Calu3 (cell line): ENCODE data around the gene SLC22A13. TPM values are rescaled to one million over a fixed set of nuclear protein-coding genes. Genes with fewer than 3 reads are reported as not detected.
A peak's percentile ranks its signal among the peaks of the same experiment; 100 is the strongest.
"Not testable (repeated sequence)": the region's sequence is repeated elsewhere in the genome, so short reads cannot be mapped to it uniquely, and the experiment has no call there.

ENCODE experiments used
- BruUV-seq: library from RNA; stranded (reverse); fragments of 400-500 nt; replicated peaks from 2 replicates; lab custom pipeline; 2021; lab: Mats Ljungman, UMichigan
- CTCF ChIA-PET: fragments of 300-600 bp; sonication (Branson Sonifier 250); formaldehyde crosslinking; loops from one replicate; lab custom pipeline; 2022; ENCODE audit warnings: antibody characterized with exemption; lab: Charles Lee
- DNase-seq: peaks from one replicate; pipeline ENCODE4 v3.0.0; 2022
- H3K27ac Mint-ChIP-seq: one replicate; pipeline ENCODE4 v1.8.0; 2022; ENCODE audit warnings: mixed read lengths; ENCODE audit not compliant: unreplicated experiment
- H3K27me3 Mint-ChIP-seq: one replicate; pipeline ENCODE4 v1.8.0; 2022; ENCODE audit warnings: mixed read lengths; ENCODE audit not compliant: unreplicated experiment
- H3K36me3 Mint-ChIP-seq: one replicate; pipeline ENCODE4 v1.8.0; 2022; ENCODE audit warnings: mild to moderate bottlenecking, moderate library complexity, mixed read lengths; ENCODE audit not compliant: insufficient read depth, unreplicated experiment
- H3K4me1 Mint-ChIP-seq: one replicate; pipeline ENCODE4 v1.8.0; 2022; ENCODE audit warnings: mild to moderate bottlenecking, low read depth, mixed read lengths; ENCODE audit not compliant: unreplicated experiment
- H3K4me3 Mint-ChIP-seq: one replicate; pipeline ENCODE4 v1.8.0; 2022; ENCODE audit warnings: mild to moderate bottlenecking, low read depth, moderate library complexity, mixed read lengths; ENCODE audit not compliant: unreplicated experiment
- H3K9me3 Mint-ChIP-seq: one replicate; pipeline ENCODE4 v1.8.0; 2022; ENCODE audit warnings: low read depth, mixed read lengths; ENCODE audit not compliant: unreplicated experiment
- intact Hi-C: fragments of 100-400 bp; cut with micrococcal nuclease; formaldehyde crosslinking; loops from one replicate; pipeline ENCODE4 v1.10.0; 2022; ENCODE audit not compliant: unreplicated experiment
- total RNA-seq: library from RNA; stranded (reverse); gene quantifications from 2 replicates; pipeline ENCODE4 v1.2.3, GENCODE V29; 2022
- TF ChIP-seq, protein P1 (sequence below): fragments of 200-600 bp; IDR thresholded peaks from one replicate; pipeline ENCODE4 v1.8.0; 2022; ENCODE audit warnings: antibody characterized with exemption; ENCODE audit not compliant: unreplicated experiment

SLC22A13 gene
- total RNA-seq, 1 experiment from 2014 or later: 3.5 TPM

DNA sequence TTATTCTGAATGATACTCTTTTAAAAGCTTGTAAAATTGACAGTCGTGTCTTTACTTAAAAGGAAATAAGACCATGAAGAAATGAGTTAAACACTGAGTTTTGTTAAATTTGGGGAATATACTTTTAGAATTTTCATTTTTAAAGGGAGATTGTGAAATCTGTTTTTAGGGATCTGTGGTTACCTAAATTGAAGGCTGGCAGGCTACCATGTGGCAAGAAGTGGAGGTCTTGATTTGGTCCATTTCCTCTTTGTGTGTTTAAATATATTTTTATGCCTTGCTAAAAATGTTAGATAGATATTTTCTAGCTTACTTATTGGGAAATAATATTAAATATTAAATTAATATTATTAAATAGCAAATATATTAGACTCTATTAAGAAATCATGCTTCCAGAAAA is 36.6 kb upstream of the SLC22A13 start:
- Mint-ChIP-seq H3K36me3 (peaks cover 41% of the 10 kb centered on the region), H3K27me3 (no peaks in the 10 kb centered on the region), H3K4me3 (no peak overlapping the region), H3K27ac (no peak overlapping the region), H3K9me3 (no peaks in the 10 kb centered on the region), H3K4me1 (peaks cover 33% of the 10 kb centered on the region)
- no peak for DNase-seq
- TF ChIP-seq, protein P1, sequence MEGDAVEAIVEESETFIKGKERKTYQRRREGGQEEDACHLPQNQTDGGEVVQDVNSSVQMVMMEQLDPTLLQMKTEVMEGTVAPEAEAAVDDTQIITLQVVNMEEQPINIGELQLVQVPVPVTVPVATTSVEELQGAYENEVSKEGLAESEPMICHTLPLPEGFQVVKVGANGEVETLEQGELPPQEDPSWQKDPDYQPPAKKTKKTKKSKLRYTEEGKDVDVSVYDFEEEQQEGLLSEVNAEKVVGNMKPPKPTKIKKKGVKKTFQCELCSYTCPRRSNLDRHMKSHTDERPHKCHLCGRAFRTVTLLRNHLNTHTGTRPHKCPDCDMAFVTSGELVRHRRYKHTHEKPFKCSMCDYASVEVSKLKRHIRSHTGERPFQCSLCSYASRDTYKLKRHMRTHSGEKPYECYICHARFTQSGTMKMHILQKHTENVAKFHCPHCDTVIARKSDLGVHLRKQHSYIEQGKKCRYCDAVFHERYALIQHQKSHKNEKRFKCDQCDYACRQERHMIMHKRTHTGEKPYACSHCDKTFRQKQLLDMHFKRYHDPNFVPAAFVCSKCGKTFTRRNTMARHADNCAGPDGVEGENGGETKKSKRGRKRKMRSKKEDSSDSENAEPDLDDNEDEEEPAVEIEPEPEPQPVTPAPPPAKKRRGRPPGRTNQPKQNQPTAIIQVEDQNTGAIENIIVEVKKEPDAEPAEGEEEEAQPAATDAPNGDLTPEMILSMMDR: no peak
- intact Hi-C loops: no loop called here
- CTCF ChIA-PET: no interaction called here
- BruUV-seq: no TSS peak

DNA sequence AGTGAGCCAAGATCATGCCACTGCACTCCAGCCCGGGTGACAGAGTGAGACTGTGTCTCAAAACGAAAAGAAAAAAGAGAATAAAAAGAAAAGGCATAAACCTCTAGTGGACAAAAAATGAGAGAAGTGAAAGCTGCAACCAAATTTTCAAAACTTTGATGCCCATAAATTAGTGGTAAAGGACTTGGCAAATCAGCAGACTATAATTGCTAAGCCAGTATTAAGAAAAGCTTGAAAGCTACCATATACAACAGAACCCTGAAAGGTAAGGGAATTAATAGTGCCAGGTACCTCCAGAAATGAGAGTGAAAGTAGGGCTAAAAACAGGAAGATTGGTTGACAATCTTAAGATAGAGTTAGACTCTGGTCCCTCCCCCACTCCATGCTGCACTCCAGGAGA is 32.9 kb upstream of the SLC22A13 start:
- H3K4me1 Mint-ChIP-seq: peaks cover 42% of the 10 kb centered on the region
- TF ChIP-seq, protein P1: no peak
- no peak for DNase-seq
- TSS peak; percentile 12 for BruUV-seq
- CTCF ChIA-PET: no interaction called here
- intact Hi-C loops: no loop called here
- H3K27ac Mint-ChIP-seq: no peak overlapping the region
- H3K4me3 Mint-ChIP-seq: no peak overlapping the region
- peaks cover 49% of the 10 kb centered on the region for H3K36me3 Mint-ChIP-seq
- H3K27me3 Mint-ChIP-seq: no peaks in the 10 kb centered on the region
- H3K9me3 Mint-ChIP-seq: no peaks in the 10 kb centered on the region

DNA sequence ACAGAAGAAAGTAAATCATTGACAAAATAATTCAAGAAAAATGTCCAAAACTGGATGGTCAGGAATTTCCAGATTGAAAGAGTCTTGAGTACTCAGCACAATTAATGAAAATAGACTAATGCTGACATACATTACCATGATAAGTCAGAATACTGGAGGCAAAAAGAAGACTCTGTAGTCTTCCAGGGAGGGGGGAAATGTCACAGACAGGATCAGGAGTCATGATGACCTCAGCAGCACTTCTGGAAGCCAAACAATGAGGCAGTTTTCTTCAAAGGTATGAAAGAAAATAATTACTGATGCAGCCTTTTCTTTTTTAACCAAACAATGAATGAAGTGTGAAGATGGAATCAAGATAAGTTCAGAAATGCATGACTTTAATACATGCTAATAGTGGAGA is 30.1 kb upstream of the SLC22A13 start:
- DNase-seq: no peak
- H3K36me3 Mint-ChIP-seq: peaks cover 41% of the 10 kb centered on the region
- no peaks in the 10 kb centered on the region for H3K27me3 Mint-ChIP-seq
- peaks cover 34% of the 10 kb centered on the region for H3K4me1 Mint-ChIP-seq
- BruUV-seq: no TSS peak
- H3K9me3 Mint-ChIP-seq: no peaks in the 10 kb centered on the region
- TF ChIP-seq, protein P1: no peak
- H3K27ac Mint-ChIP-seq: peak overlapping the region; percentile 61
- peak overlapping the region; percentile 44 for H3K4me3 Mint-ChIP-seq
- CTCF ChIA-PET: no interaction called here
- intact Hi-C loops: no loop called here

DNA sequence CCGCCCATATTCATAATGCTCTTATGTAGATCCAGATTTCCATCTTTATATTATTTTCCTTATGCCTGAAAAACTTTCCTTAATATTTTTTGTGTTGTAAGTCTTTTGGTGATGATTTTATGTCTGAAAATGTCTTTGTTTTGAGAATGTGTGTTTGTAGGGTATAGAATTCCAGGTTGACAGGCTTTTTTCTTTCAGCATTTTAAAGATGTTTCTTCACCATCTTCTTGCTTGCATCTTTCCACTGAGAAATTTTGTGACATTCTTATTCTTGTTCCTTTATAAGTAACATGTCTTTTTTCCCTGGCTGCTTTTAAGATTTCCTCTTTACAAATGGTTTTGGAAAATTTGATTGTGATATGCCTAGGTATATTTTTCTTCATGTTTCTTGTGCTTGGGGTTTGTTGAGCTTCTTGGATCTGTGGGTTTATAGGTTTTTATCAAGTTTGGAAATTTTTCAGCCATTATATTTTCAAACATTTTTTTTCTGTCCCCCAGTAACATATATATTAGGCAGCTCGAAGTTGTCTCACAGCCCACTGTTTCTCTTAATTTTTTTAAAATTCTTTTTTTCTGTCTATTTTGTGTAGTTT is 27.1 kb upstream of the SLC22A13 start:
- peaks cover 26% of the 10 kb centered on the region for H3K4me1 Mint-ChIP-seq
- no peak for DNase-seq
- H3K27me3 Mint-ChIP-seq: no peaks in the 10 kb centered on the region
- no TSS peak for BruUV-seq
- no peak overlapping the region for H3K4me3 Mint-ChIP-seq
- no peak overlapping the region for H3K27ac Mint-ChIP-seq
- TF ChIP-seq, protein P1: no peak
- intact Hi-C loops: no loop called here
- H3K9me3 Mint-ChIP-seq: no peaks in the 10 kb centered on the region
- CTCF ChIA-PET: no interaction called here
- H3K36me3 Mint-ChIP-seq: peaks cover 24% of the 10 kb centered on the region

DNA sequence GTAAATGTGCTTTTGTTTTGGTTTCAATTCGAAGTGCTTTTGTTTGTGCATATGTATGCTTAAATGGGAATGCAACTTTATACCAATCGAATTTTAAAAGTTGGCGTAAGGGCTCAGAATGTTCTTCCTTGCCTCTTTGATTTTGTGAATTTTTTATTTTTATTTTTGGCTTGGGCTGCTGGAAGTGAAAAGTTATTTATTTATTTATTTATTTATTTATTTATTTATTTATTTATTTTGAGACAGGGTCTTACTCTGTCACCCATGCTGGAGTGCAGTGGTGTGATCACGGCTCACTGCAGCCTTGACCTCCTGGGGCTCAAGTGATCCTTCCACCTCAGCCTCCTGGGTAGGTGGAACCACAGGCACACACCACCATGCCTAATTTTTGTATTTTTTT is 22.8 kb upstream of the SLC22A13 start:
- BruUV-seq, DNase-seq, H3K9me3 Mint-ChIP-seq, H3K27me3 Mint-ChIP-seq, H3K27ac Mint-ChIP-seq, H3K4me3 Mint-ChIP-seq, intact Hi-C loops: not testable (repeated sequence)
- Mint-ChIP-seq H3K4me1 (peaks cover 19% of the 10 kb centered on the region), H3K36me3 (peaks cover 15% of the 10 kb centered on the region)
- CTCF ChIA-PET: interaction anchor here (0.7 kb wide), 1 partner anchor 105 kb away, joined by 3 read pairs; no protein-coding TSS in a partner anchor
